H1 (cell line): ENCODE data around the gene TRIP13. TPM values are rescaled to one million over a fixed set of nuclear protein-coding genes. Genes with fewer than 3 reads are reported as not detected.

ENCODE experiments used
- CTCF ChIA-PET: fragments of 300-600 bp; sonication (Branson Sonifier 250); formaldehyde crosslinking; loops from one replicate; lab custom pipeline; 2021; ENCODE audit not compliant: partially characterized antibody; lab: Charles Lee
- POLR2A ChIA-PET: fragments of 300-600 bp; sonication (Branson Sonifier 250); formaldehyde crosslinking; loops from one replicate; lab custom pipeline; 2021; ENCODE audit warnings: inconsistent platforms; ENCODE audit not compliant: partially characterized antibody; lab: Charles Lee
- DNase-seq, 2 experiments: peaks; one replicate each; pipeline versions ENCODE4 v3.0.0 to v3.0.0-alpha.2; 2010 to 2022; ENCODE audit warnings: low spot score in 2 of 2, low read depth in 1 of 2, mixed read lengths in 1 of 2
- FAIRE-seq: peaks from 2 replicates; lab custom pipeline; 2011; peaks lifted over from hg19 to GRCh38; lab: Jason Lieb, UNC
- H2AFZ ChIP-seq: 2 replicates; pipeline ENCODE4 v1.8.1; 2012; ENCODE audit warnings: low read length, inconsistent platforms
- H2AK5ac ChIP-seq: 2 replicates; pipeline ENCODE4 v1.6.1; 2013; ENCODE audit warnings: low read depth, low read length
- H2BK120ac ChIP-seq: replicated peaks from 2 replicates; pipeline ENCODE3; 2013; ENCODE audit warnings: low read depth, low read length, inconsistent platforms
- H2BK12ac ChIP-seq: 2 replicates; pipeline ENCODE4 v1.6.1; 2013; ENCODE audit warnings: low read depth, low read length
- H2BK15ac ChIP-seq: 2 replicates; pipeline ENCODE4 v1.6.1; 2013; ENCODE audit warnings: low read length
- H2BK20ac ChIP-seq: 2 replicates; pipeline ENCODE4 v1.6.1; 2013; ENCODE audit warnings: low read length
- H2BK5ac ChIP-seq: 2 replicates; pipeline ENCODE4 v1.6.1; 2013; ENCODE audit warnings: low read depth, low read length
- H3K14ac ChIP-seq: 2 replicates; pipeline ENCODE4 v1.6.1; 2013; ENCODE audit warnings: inconsistent platforms; ENCODE audit not compliant: insufficient read length
- H3K18ac ChIP-seq: 2 replicates; pipeline ENCODE4 v1.6.1; 2013; ENCODE audit warnings: low read length; ENCODE audit errors: extremely low read depth
- H3K23ac ChIP-seq: 2 replicates; pipeline ENCODE4 v1.6.1; 2013; ENCODE audit warnings: inconsistent platforms; ENCODE audit not compliant: insufficient read length
- H3K23me2 ChIP-seq: 2 replicates; pipeline ENCODE4 v1.6.1; 2013; ENCODE audit warnings: low read depth, low read length
- H3K27ac ChIP-seq: 2 replicates; pipeline ENCODE4 v1.6.1; 2011; ENCODE audit warnings: low read depth, low read length, inconsistent platforms
- H3K27me3 ChIP-seq, 4 experiments: replicated peaks in 1 of 4; 1 replicate in 1 of 4; 2 replicates in 3 of 4; pipeline versions ENCODE4 v1.6.1 to v1.8.1; 2011 to 2013; ENCODE audit warnings: low read length in 3 of 4, mild to moderate bottlenecking in 3 of 4, inconsistent platforms in 2 of 4, mixed read lengths in 2 of 4, moderate library complexity in 1 of 4; ENCODE audit not compliant: control insufficient read depth in 3 of 4, insufficient read depth in 3 of 4; ENCODE audit errors: extremely low read depth in 1 of 4
- H3K36me3 ChIP-seq, 4 experiments: 2 replicates each; pipeline versions ENCODE4 v1.6.1 to v1.8.1; 2011 to 2013; ENCODE audit warnings: mild to moderate bottlenecking in 4 of 4, low read length in 3 of 4, moderate library complexity in 2 of 4, control low read depth in 1 of 4, inconsistent platforms in 1 of 4; ENCODE audit not compliant: insufficient read depth in 4 of 4, control insufficient read depth in 2 of 4
- H3K4ac ChIP-seq: replicated peaks from 2 replicates; pipeline ENCODE3; 2013; ENCODE audit warnings: low read length, low read depth, mixed read lengths, inconsistent platforms; ENCODE audit not compliant: insufficient read length
- H3K4me1 ChIP-seq, 4 experiments: replicated peaks in 1 of 4; 1 replicate in 1 of 4; 2 replicates in 3 of 4; pipeline versions ENCODE4 v1.6.1 to v1.8.1; 2011 to 2013; ENCODE audit warnings: low read length in 3 of 4, inconsistent platforms in 2 of 4, mixed read lengths in 1 of 4; ENCODE audit not compliant: insufficient read depth in 4 of 4, control insufficient read depth in 3 of 4
- H3K4me2 ChIP-seq, 2 experiments: 2 replicates each; pipeline versions ENCODE4 v1.6.1 to v1.8.1; 2011 to 2013; ENCODE audit warnings: low read depth in 2 of 2, low read length in 2 of 2, control low read depth in 1 of 2, inconsistent platforms in 1 of 2, mild to moderate bottlenecking in 1 of 2; ENCODE audit not compliant: insufficient read depth in 1 of 2
- H3K4me3 ChIP-seq, 4 experiments: fragments of 200-600, 300-600 bp in 1 of 4; sonication (generic), shearing (Covaris generic), sonication (Bioruptor Twin) in 1 of 4; 2 replicates each; pipeline versions ENCODE4 v1.5.1 to v1.8.1; 2011 to 2016; ENCODE audit warnings: low read length in 4 of 4, low read depth in 3 of 4, control low read depth in 2 of 4, inconsistent platforms in 2 of 4, mild to moderate bottlenecking in 2 of 4, mixed read lengths in 1 of 4, moderate library complexity in 1 of 4; ENCODE audit not compliant: insufficient read depth in 2 of 4; ENCODE audit errors: extremely low read depth in 1 of 4
- H3K56ac ChIP-seq: replicated peaks from 2 replicates; pipeline ENCODE3; 2013; ENCODE audit warnings: low read depth, mild to moderate bottlenecking, mixed read lengths, low read length, inconsistent platforms; ENCODE audit not compliant: insufficient read length
- H3K79me1 ChIP-seq: 2 replicates; pipeline ENCODE4 v1.6.1; 2013; ENCODE audit warnings: low read depth, low read length, control low read depth
- H3K79me2 ChIP-seq, 2 experiments: 2 replicates each; pipeline versions ENCODE4 v1.6.1 to v1.8.1; 2012 to 2013; ENCODE audit warnings: low read length in 2 of 2, mild to moderate bottlenecking in 2 of 2, inconsistent platforms in 1 of 2; ENCODE audit not compliant: insufficient read depth in 2 of 2, control insufficient read depth in 1 of 2
- H3K9ac ChIP-seq, 4 experiments: replicated peaks in 1 of 4; 1 replicate in 1 of 4; 2 replicates in 3 of 4; pipeline versions ENCODE4 v1.6.1 to v1.8.1; 2011 to 2013; ENCODE audit warnings: low read depth in 3 of 4, low read length in 3 of 4, control low read depth in 2 of 4, mild to moderate bottlenecking in 2 of 4, moderate library complexity in 2 of 4, inconsistent platforms in 1 of 4; ENCODE audit errors: extremely low read depth in 1 of 4
- H3K9me3 ChIP-seq, 2 experiments: 2 replicates each; pipeline versions ENCODE4 v1.6.1 to v1.8.1; 2012 to 2013; ENCODE audit warnings: mild to moderate bottlenecking in 2 of 2, moderate library complexity in 2 of 2, control low read depth in 1 of 2, inconsistent platforms in 1 of 2, low read depth in 1 of 2, low read length in 1 of 2, mixed read lengths in 1 of 2; ENCODE audit not compliant: insufficient read depth in 2 of 2
- H4K20me1 ChIP-seq, 2 experiments: replicated peaks in 1 of 2; 2 replicates each; pipeline versions ENCODE3 to v1.8.1; 2011 to 2013; ENCODE audit warnings: inconsistent platforms in 2 of 2, low read length in 2 of 2, mild to moderate bottlenecking in 1 of 2; ENCODE audit not compliant: insufficient read depth in 2 of 2, control insufficient read depth in 1 of 2
- H4K5ac ChIP-seq: 2 replicates; pipeline ENCODE4 v1.6.1; 2013; ENCODE audit warnings: low read length, low read depth, mixed read lengths, inconsistent platforms; ENCODE audit not compliant: insufficient read length
- H4K8ac ChIP-seq: 2 replicates; pipeline ENCODE4 v1.8.0; 2013; ENCODE audit warnings: mild to moderate bottlenecking, moderate library complexity, low read length, inconsistent platforms; ENCODE audit not compliant: insufficient read depth; ENCODE audit errors: extremely low read depth
- H4K91ac ChIP-seq: replicated peaks from 2 replicates; pipeline ENCODE3; 2013; ENCODE audit warnings: low read length, mixed read lengths, inconsistent platforms; ENCODE audit not compliant: insufficient read length
- POLR2AphosphoS5 ChIP-seq: IDR thresholded peaks from 2 replicates; pipeline ENCODE4 v1.6.1; 2011; ENCODE audit warnings: low read depth, low read length
- WGBS, 2 experiments: shearing (Covaris generic) in 1 of 2; methylation state at CpG; one replicate each; pipeline versions ENCODE4 v1.1.6 to v1.1.7; 2013 to 2015; ENCODE audit warnings: low lambda C conversion rate in 2 of 2, mixed read lengths in 2 of 2, inconsistent platforms in 1 of 2, low coverage in 1 of 2, missing lambda C conversion rate in 1 of 2; ENCODE audit not compliant: insufficient replicate concordance in 2 of 2, insufficient coverage in 1 of 2, insufficient read length in 1 of 2; ENCODE audit errors: extremely low coverage in 1 of 2, missing lambda C conversion rate in 1 of 2; 5-methylcytosine and 5-hydroxymethylcytosine counted together
- polyA plus RNA-seq, 7 experiments: library from polyadenylated mRNA; depleted of rRNA in 3 of 7; stranded (reverse) in 5 of 7; unstranded in 2 of 7; fragments of >200 nt in 5 of 7; fragments of 200-250 nt in 2 of 7; gene quantifications; 1 replicate in 5 of 7; 2 replicates in 1 of 7; 4 replicates in 1 of 7; pipeline versions ENCODE4 v1.2.1 to v1.2.3, GENCODE V29; 2011 to 2013; ENCODE audit warnings: missing spikeins in 2 of 7, mixed read lengths in 2 of 7
- total RNA-seq: library from RNA; stranded (reverse); fragmentation: NEBNext Ultra II Directional; extraction: Animal tissue kit (Norgen Biotek cat#: 25700); gene quantifications from 2 replicates; pipeline ENCODE4 v1.2.1, GENCODE V29; 2021
- TF ChIP-seq, protein P1 (sequence below): IDR thresholded peaks from 2 replicates; pipeline ENCODE4 v1.6.1; 2012; ENCODE audit warnings: inconsistent platforms

The TRIP13 gene
- total and polyA plus RNA-seq, 2 of the 8 experiments (the other 6 are each of a cell fraction or from before 2014, with no cell fraction given) = 20.0 to 39.2 TPM

GRCh38 chr5:943918-944620 lies 51.4 kb downstream of the TRIP13 start:
- no peak for FAIRE-seq
- H3K27me3 ChIP-seq = peaks cover 0 to 6% (median 4%) of the 10 kb centered on the region in 4 experiments; a peak in 4 of 7 replicates
- H3K27ac ChIP-seq = no peak overlapping the region
- H3K23ac ChIP-seq = no peak overlapping the region
- no peak overlapping the region for H2BK20ac ChIP-seq
- no peak overlapping the region for H4K91ac ChIP-seq
- H2BK120ac ChIP-seq = no peak overlapping the region
- H2BK15ac ChIP-seq = no peak overlapping the region
- DNase-seq = no peak
- no peaks in the 10 kb centered on the region for H3K79me1 ChIP-seq
- H3K14ac ChIP-seq = no peak overlapping the region
- CTCF ChIA-PET = interaction anchor here (0.5 kb wide), 1 partner anchor 699 kb away, joined by 4 read pairs; no protein-coding TSS in a partner anchor
- H3K4me2 ChIP-seq = no peak overlapping the region
- H2BK5ac ChIP-seq = no peak overlapping the region
- H3K79me2 ChIP-seq = no peaks in the 10 kb centered on the region
- H3K4ac ChIP-seq = no peak overlapping the region
- no peaks in the 10 kb centered on the region for H3K36me3 ChIP-seq
- no peak overlapping the region for H2AFZ ChIP-seq
- TF ChIP-seq POLR2AphosphoS5 = no peak
- TF ChIP-seq, protein P1, sequence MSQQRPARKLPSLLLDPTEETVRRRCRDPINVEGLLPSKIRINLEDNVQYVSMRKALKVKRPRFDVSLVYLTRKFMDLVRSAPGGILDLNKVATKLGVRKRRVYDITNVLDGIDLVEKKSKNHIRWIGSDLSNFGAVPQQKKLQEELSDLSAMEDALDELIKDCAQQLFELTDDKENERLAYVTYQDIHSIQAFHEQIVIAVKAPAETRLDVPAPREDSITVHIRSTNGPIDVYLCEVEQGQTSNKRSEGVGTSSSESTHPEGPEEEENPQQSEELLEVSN = no peak
- TF ChIP-seq, all 59 proteins: peak for 0
- Histone ChIP-seq H4K5ac (no peak overlapping the region), H3K4me3 (no peak overlapping the region), H3K9ac (no peak overlapping the region), H2AK5ac (peak overlapping the region; percentile 48; the same call in 1 of the 2 replicates), H3K9me3 (no peaks in the 10 kb centered on the region), H4K20me1 (no peaks in the 10 kb centered on the region), H4K8ac (peak overlapping the region; percentile 46; the same call in 1 of the 2 replicates), H3K18ac (no peak overlapping the region), H3K23me2 (no peaks in the 10 kb centered on the region), H3K4me1 (peaks cover 0 to 4% (median 0%) of the 10 kb centered on the region in 4 experiments; a peak in 2 of 7 replicates), H2BK12ac (0 out of 2 replicates have a peak overlapping the region, but pooled peaks have one; percentile 17), H3K56ac (no peak overlapping the region)
- 85% methylated on average over 7 of the region's 7 CpGs; no CpG with 5 or more reads in 1 of the 2 experiments for WGBS, 2 experiments
- POLR2A ChIA-PET = no interaction called here
